Hair follicular keratinocyte (primary cell): ENCODE data around the gene PRKCZ. TPM values are rescaled to one million over a fixed set of nuclear protein-coding genes. Genes with fewer than 3 reads are reported as not detected.

ENCODE experiments used
- total RNA-seq: library from RNA; depleted of rRNA; stranded (reverse); fragments of >200 nt; gene quantifications from 2 replicates; pipeline ENCODE4 v1.2.3, GENCODE V29; 2015

PRKCZ gene
- total RNA-seq = 29.0 and 43.6 TPM in 2 replicates

DNA sequence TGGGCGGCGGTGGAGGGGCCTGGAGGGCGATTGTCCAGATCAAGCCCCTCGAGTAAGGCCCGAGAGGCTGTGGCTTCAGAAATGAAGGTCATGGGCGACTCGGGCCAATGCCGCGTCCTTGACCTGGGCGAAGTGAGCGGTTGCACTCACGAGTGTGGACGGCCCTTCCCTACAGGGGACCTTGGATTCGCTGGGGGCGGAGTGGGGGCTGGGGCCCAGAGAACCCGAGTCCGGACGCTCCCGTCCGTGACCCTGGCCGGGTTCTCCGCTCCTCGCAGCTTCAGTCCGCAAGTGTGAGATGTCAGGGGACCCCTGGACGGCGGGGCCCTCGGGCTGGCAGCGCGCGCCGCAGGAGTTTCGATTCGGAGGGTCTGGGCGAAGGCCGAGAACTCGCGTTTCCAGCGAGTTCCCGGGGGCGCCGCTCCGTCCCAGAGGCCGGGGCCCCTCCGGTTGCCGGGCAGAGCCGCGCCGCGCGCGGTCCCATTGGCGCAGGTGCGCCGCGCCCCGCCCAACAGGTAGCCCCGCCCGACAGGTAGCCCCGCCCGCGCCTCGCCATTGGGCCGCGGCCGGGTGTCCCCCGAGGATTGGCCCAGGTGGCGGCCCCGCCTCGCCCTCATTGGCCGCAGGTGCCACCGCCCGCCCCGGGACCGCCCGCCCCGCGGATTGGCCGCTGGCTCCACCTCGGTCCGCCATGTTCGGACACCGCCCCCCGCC is at the start of gene PRKCZ:
Gene PRKCZ, plus strand, starts transcription at position 694 of the 714 bp plus-strand sequence. CDS start 220 bp downstream, outside the sequence.

DNA sequence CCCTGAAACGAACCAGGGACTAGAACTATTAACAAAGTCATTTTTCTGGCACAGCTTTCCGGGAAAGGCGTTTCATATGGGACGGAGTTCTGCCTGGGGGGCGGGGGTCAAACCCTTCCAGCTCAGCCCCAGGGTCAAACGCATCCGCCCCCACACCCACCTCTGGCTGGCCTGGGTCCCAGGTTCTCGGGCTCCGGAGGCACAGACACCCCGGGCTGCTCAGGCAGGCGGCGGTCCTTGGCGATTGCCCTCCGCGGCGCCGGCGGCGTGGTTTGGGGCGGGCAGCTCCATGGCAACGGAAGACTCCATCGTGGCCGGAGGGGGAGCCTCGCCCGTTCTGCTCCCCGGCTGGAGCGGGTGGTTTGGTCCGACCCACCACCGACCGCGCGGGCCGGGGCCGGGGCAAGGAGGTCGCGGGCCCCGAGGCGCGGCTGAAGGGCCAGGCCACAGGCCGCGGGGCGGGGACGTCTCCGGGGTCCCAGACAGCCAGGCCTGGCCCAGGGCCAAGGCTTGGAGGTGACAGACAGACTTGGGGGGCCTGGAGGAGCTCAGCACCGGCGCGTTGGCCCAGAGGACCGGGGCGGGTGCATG is 46.6 kb upstream of the PRKCZ start, which contains the start of gene CFAP74:
Gene CFAP74, minus strand, starts transcription at position 246 of the 591 bp plus-strand sequence. CDS start 12,830 bp downstream, outside the sequence.

DNA sequence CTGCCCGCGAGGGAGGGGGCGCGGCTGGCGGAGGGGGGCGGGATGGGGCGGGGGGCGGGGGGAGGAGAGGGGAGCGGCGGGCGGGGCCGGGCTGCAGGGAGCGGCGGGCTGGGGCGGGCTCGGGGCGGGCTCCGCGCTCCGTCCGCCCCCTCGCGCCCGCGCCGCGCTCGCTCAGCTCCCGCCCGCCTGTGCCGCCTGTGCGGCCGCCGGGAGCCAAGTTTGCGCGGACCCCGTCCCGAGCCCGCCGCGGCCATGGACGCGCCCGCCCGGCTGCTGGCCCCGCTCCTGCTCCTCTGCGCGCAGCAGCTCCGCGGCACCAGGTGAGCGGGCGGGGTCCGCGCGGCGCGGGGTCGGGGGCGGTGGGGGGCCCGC is 31.1 kb upstream of the PRKCZ start, which contains the start of gene GABRD:
Gene GABRD, plus strand, starts transcription at position 174 of the 372 bp plus-strand sequence. Its CDS starts 79 bp downstream, at position 253.

DNA sequence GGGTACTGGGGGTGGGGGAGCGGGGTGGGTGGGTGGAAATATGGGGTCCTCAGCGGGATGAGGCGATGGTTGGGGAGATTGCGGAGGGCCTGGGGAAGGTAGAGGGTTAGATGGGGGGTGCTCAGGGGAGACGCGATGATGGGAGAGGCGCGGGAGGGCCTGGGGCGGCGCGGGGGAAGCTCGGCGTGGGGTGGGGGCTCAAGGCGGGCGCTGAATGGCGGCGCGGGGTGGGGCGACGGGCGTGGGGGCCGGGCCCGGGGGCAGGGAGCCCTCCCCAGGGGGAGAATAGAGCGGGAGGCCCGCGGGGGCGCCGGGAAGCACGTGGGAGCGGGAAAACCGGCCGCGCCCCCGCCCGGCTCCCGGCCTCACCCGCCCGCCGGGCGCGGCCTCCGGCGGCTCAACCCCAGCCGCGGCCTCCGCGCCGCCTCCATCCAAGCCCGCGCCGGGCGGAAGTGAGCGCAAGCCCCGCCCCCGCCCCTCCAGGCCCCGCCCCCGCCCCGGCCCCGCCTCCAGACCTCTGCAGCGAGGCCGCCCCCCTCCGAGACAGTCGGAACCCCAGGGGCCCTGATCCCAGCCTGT is 144.2 kb downstream of the PRKCZ start, which contains the start of gene FAAP20:
Gene FAAP20, minus strand, starts transcription at position 454 of the 579 bp plus-strand sequence. Its CDS starts 23 bp downstream, at position 431.

DNA sequence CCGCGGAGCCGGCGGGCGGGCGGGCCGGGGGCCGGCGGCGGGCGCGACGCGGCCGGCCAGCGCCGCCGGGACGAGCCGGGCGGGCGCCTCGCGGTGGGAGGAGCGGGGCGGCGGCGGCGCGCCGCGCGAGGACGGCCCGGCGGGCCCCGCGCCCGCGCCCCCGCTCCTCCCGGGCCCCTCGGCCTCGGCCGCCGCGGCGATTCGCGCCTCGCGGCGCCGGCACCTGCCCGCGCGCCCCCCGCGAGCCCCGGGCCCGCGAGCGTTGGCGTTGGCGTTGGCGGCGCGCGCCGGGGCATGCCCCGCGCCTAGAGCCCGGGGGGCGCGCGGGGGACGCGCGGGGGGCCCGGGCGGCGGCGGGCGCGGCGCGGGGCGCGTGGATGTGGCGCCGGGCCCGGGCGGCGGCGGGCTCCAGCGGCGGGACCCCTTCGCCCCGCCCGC is 178.0 kb downstream of the PRKCZ start, which contains the start of gene SKI:
Gene SKI, plus strand, starts transcription at position 163 of the 438 bp plus-strand sequence. CDS start 448 bp downstream, outside the sequence.

Other genes starting within 250 kb of the PRKCZ start
- 125 and 148 TPM in 2 replicates for gene GNB1, start 159.3 kb upstream of the PRKCZ start, total RNA-seq
- gene CALML6, start 135.2 kb upstream of the PRKCZ start, total RNA-seq = not detected in 2 replicates
- 0.65 and 0.70 TPM in 2 replicates for gene TMEM52, start 131.1 kb upstream of the PRKCZ start, total RNA-seq
- gene CFAP74, start 46.6 kb upstream of the PRKCZ start, total RNA-seq = not detected in 2 replicates
- gene GABRD, start 31.1 kb upstream of the PRKCZ start, total RNA-seq = not detected in 2 replicates
- 31.6 and 35.1 TPM in 2 replicates for gene FAAP20, start 144.4 kb downstream of the PRKCZ start, total RNA-seq
- 16.0 and 17.0 TPM in 2 replicates for gene SKI, start 177.9 kb downstream of the PRKCZ start, total RNA-seq